GM23248 (cell line): ENCODE data around the gene HM13. TPM values are rescaled to one million over a fixed set of nuclear protein-coding genes. Genes with fewer than 3 reads are reported as not detected.

Experiments used
- DNase-seq: peaks from one replicate; pipeline ENCODE4 v3.0.0-alpha.2; 2015
- H2AFZ ChIP-seq: fragments of 200-600 bp; sonication (generic); 2 replicates; pipeline ENCODE4 v1.6.1; 2016; ENCODE audit warnings: antibody characterized with exemption
- H3F3A ChIP-seq: fragments of 200-600 bp; sonication (generic); 2 replicates; pipeline ENCODE4 v1.6.1; 2016; ENCODE audit warnings: mild to moderate bottlenecking, antibody characterized with exemption, mixed run types; ENCODE audit not compliant: insufficient read depth
- H3K27ac ChIP-seq: fragments of 200-600 bp; sonication (generic); 2 replicates; pipeline ENCODE4 v1.5.1; 2016; ENCODE audit warnings: mild to moderate bottlenecking
- H3K27me3 ChIP-seq: fragments of 200-600 bp; sonication (generic); replicated peaks from 2 replicates; pipeline ENCODE4 v1.6.1; 2016; ENCODE audit warnings: mild to moderate bottlenecking; ENCODE audit not compliant: insufficient read depth
- H3K36me3 ChIP-seq: fragments of 200-600 bp; sonication (generic); 2 replicates; pipeline ENCODE4 v1.6.1; 2016; ENCODE audit warnings: low read depth, mild to moderate bottlenecking
- H3K4me1 ChIP-seq: fragments of 200-600 bp; sonication (generic); 2 replicates; pipeline ENCODE4 v1.6.1; 2016; ENCODE audit warnings: mild to moderate bottlenecking; ENCODE audit not compliant: insufficient read depth
- H3K4me2 ChIP-seq: fragments of 200-600 bp; sonication (generic); one replicate; pipeline ENCODE4 v1.6.1; 2016; ENCODE audit warnings: mild to moderate bottlenecking; ENCODE audit not compliant: unreplicated experiment
- H3K4me3 ChIP-seq: fragments of 200-600 bp; sonication (generic); 2 replicates; pipeline ENCODE4 v1.5.1; 2016; ENCODE audit warnings: mild to moderate bottlenecking
- H3K79me2 ChIP-seq: fragments of 200-600 bp; sonication (generic); 2 replicates; pipeline ENCODE4 v1.6.1; 2016; ENCODE audit warnings: mild to moderate bottlenecking; ENCODE audit not compliant: insufficient read depth
- H3K9ac ChIP-seq: fragments of 200-600 bp; sonication (generic); 2 replicates; pipeline ENCODE4 v1.6.1; 2016; ENCODE audit warnings: mild to moderate bottlenecking
- H3K9me2 ChIP-seq: fragments of 200-600 bp; sonication (generic); 2 replicates; pipeline ENCODE4 v1.6.1; 2016; ENCODE audit warnings: mixed run types, mild to moderate bottlenecking, moderate library complexity; ENCODE audit not compliant: insufficient read depth
- H3K9me3 ChIP-seq: fragments of 200-600 bp; sonication (generic); one replicate; pipeline ENCODE4 v1.6.1; 2017; ENCODE audit warnings: low read depth
- H4K20me1 ChIP-seq: fragments of 200-600 bp; sonication (generic); 2 replicates; pipeline ENCODE4 v1.6.0; 2016; ENCODE audit not compliant: insufficient read depth
- EZH2 ChIP-seq: fragments of 200-600 bp; sonication (generic); IDR thresholded peaks from 2 replicates; pipeline ENCODE4 v1.6.1; 2018; ENCODE audit warnings: antibody characterized with exemption, mild to moderate bottlenecking; ENCODE audit not compliant: insufficient read depth, poor library complexity, severe bottlenecking
- EZH2phosphoT487 ChIP-seq: fragments of 200-600 bp; sonication (generic); IDR thresholded peaks from 2 replicates; pipeline ENCODE4 v1.6.1; 2018; ENCODE audit warnings: antibody characterized with exemption, moderate library complexity, mild to moderate bottlenecking, low read depth; ENCODE audit not compliant: insufficient read depth
- WGBS, 2 experiments: methylation state at CpG; one replicate each; pipeline ENCODE4 v1.1.6; 2015 to 2017; ENCODE audit warnings: low lambda C conversion rate in 2 of 2, low coverage in 1 of 2; ENCODE audit errors: missing lambda C conversion rate in 2 of 2; 5-methylcytosine and 5-hydroxymethylcytosine counted together
- in situ Hi-C: fragments of 300-500 bp; cut with MboI; formaldehyde crosslinking; loops from 2 replicates; pipeline ENCODE4 v1.15.0; 2020
- polyA plus RNA-seq: library from polyadenylated mRNA; unstranded; fragments of >200 nt; fragmentation: Nextera tagmentation; extraction: Ambion mirVana; gene quantifications from 2 replicates; pipeline ENCODE4 v1.2.1, GENCODE V29; 2016
- total RNA-seq: library from RNA; depleted of rRNA; stranded (reverse); fragments of >200 nt; shearing (Covaris generic); gene quantifications from 2 replicates; pipeline ENCODE4 v1.2.3, GENCODE V29; 2014

The HM13 gene
- total and polyA plus RNA-seq, 2 experiments from 2014 or later: 117 to 424 TPM

GRCh38 chr20:31555203-31555775, 41.0 kb downstream of the HM13 start:
- Histone ChIP-seq H3F3A (peaks cover 67% of the 10 kb centered on the region), H3K4me1 (peaks cover 13% of the 10 kb centered on the region), H3K4me2 (no peak overlapping the region), H3K36me3 (peaks cover 30% of the 10 kb centered on the region), H4K20me1 (no peaks in the 10 kb centered on the region), H3K27ac (no peak overlapping the region; the same call in 1 of the 2 replicates), H3K27me3 (no peaks in the 10 kb centered on the region), H3K79me2 (peaks cover 20% of the 10 kb centered on the region), H3K9me2 (no peaks in the 10 kb centered on the region), H3K4me3 (no peak overlapping the region), H3K9ac (no peak overlapping the region), H3K9me3 (no peaks in the 10 kb centered on the region), H2AFZ (no peak overlapping the region)
- WGBS, 2 experiments: 82 to 86% methylated on average over 6 of the region's 6 CpGs
- no peak for DNase-seq
- in situ Hi-C loops: no loop called here
- no peak for TF ChIP-seq EZH2phosphoT487
- TF ChIP-seq EZH2: no peak

- in situ Hi-C loops: no loop called here
- Histone ChIP-seq H3K9me2 (no peaks in the 10 kb centered on the region), H3K79me2 (peaks cover 16% of the 10 kb centered on the region; the same call in 1 of the 2 replicates), H3F3A (peaks cover 65% of the 10 kb centered on the region), H3K9ac (peak overlapping the region; percentile 89), H3K36me3 (peaks cover 29% of the 10 kb centered on the region), H3K9me3 (no peaks in the 10 kb centered on the region), H4K20me1 (no peaks in the 10 kb centered on the region), H3K4me2 (no peak overlapping the region), H3K27me3 (no peaks in the 10 kb centered on the region), H3K27ac (peak overlapping the region; percentile 99), H2AFZ (no peak overlapping the region), H3K4me1 (peaks cover 31% of the 10 kb centered on the region), H3K4me3 (no peak overlapping the region)
- TF ChIP-seq EZH2 (no peak), EZH2phosphoT487 (no peak)
- no peak for DNase-seq
- 61 to 62% methylated on average over 2 of the region's 2 CpGs for WGBS, 2 experiments
Measured at GRCh38 chr20:31559704-31560093, 45.5 kb downstream of the HM13 start.

GRCh38 chr20:31560094-31560745, 46.0 kb downstream of the HM13 start:
- Histone ChIP-seq H3K27me3 (no peaks in the 10 kb centered on the region), H3K4me1 (peaks cover 31% of the 10 kb centered on the region), H3K36me3 (peaks cover 26% of the 10 kb centered on the region), H3K9me3 (no peaks in the 10 kb centered on the region), H3K9ac (peak overlapping the region; percentile 89), H3K9me2 (no peaks in the 10 kb centered on the region), H3K4me3 (0 out of 2 replicates have a peak overlapping the region, but pooled peaks have one; percentile 13), H2AFZ (no peak overlapping the region), H3K4me2 (peak overlapping the region; percentile 64), H3F3A (peaks cover 67% of the 10 kb centered on the region), H3K79me2 (peaks cover 16% of the 10 kb centered on the region; the same call in 1 of the 2 replicates), H4K20me1 (no peaks in the 10 kb centered on the region), H3K27ac (peak overlapping the region; percentile 99)
- peak; percentile 95 for DNase-seq
- in situ Hi-C loops: no loop called here
- TF ChIP-seq EZH2phosphoT487 (no peak), EZH2 (no peak)
- 18% methylated on average over 6 of the region's 6 CpGs for WGBS, 2 experiments

- peaks cover 16% of the 10 kb centered on the region; the same call in 1 of the 2 replicates for H3K79me2 ChIP-seq
- 13 to 16% methylated on average over 7 of the region's 7 CpGs for WGBS, 2 experiments
- H2AFZ ChIP-seq: no peak overlapping the region
- H4K20me1 ChIP-seq: no peaks in the 10 kb centered on the region
- peak overlapping the region; percentile 89 for H3K9ac ChIP-seq
- peaks cover 25% of the 10 kb centered on the region for H3K36me3 ChIP-seq
- peaks cover 74% of the 10 kb centered on the region for H3F3A ChIP-seq
- H3K9me2 ChIP-seq: no peaks in the 10 kb centered on the region
- 0 out of 2 replicates have a peak overlapping the region, but pooled peaks have one; percentile 13 for H3K4me3 ChIP-seq
- peak overlapping the region; percentile 64 for H3K4me2 ChIP-seq
- H3K4me1 ChIP-seq: peaks cover 31% of the 10 kb centered on the region
- in situ Hi-C loops: no loop called here
- H3K27me3 ChIP-seq: no peaks in the 10 kb centered on the region
- peak; percentile 98 for DNase-seq
- peak overlapping the region; percentile 99 for H3K27ac ChIP-seq
- TF ChIP-seq EZH2: no peak
- TF ChIP-seq EZH2phosphoT487: no peak
- H3K9me3 ChIP-seq: no peaks in the 10 kb centered on the region
Measured at GRCh38 chr20:31560746-31561598, 46.7 kb downstream of the HM13 start.
